Activated T-helper 1 cell treated with anti-CD3 and anti-CD28 coated beads, Interleukin-2, amount 50 U/mL, for 16 hours (primary cell): ENCODE data around the gene ZNF785.

Source experiments
- DNase-seq, 2 donors: peaks; one replicate each; pipeline ENCODE4 v3.0.0-alpha.2; 2020; ENCODE audit warnings: low read depth in 1 of 2, low spot score in 1 of 2

Gene ZNF785

GRCh38 chr16:30566531-30566930, 19.0 kb downstream of the ZNF785 start:
- DNase-seq, result no peak

- DNase-seq, result no peak
Measured at GRCh38 chr16:30565984-30566383, 19.5 kb downstream of the ZNF785 start.

GRCh38 chr16:30565526-30565925, 20.0 kb downstream of the ZNF785 start:
- no peak for DNase-seq

DNA sequence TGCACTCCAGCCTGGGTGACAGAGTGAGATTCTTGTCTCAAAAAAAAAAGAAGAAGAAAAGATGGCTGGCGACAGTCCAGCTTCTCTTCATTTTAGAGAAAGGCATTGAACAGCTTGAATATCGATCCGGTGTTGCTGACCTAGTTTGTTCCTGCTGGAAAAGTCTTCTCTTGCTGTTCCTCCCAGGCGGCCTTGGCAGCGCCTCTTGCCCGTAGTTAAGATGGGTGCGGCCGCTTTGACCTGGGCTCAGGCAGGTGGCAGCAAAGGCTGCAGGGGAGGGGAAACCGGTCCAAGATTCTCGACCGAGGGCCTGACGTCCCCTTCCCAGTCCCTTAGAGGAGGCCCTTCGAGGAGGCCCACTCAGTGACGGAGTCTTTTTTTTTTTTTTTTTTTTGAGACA, 23.5 kb downstream of the ZNF785 start:
- DNase-seq, result no peak

DNA sequence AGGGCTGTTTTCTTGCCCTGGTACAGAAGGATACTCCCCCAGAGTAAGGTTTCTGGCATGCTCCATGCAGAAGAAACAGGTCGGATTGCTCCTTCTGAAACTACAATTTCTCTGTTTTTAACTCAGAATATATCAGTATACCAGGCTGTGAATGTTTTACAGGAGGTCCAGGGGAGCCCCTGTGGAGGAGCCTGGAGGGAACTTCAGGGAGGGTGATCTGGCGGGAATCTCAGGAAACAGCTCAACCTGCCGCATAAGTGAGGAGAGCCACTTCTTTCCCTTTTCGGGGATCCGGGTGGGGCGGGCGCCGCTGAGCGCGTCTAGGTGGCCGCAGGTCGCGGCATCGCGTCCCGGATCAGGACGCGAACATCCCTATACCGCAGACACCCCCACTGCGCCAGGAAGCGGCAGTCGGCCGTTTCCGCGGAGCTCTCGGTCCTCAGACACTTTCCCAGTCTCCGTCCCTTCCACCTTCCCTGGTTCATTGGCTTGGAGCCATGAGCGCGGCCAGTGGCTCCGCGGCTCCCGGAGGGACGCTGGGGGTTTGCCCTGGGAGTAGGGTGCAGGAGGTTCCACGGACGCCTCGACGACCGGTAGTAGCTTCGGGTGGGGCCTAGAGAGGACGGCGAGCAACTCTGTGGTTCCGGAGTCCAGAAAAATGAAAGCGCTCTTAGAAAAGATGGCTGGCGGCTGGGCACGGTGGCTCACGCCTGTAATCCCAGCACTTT, 24.2 kb downstream of the ZNF785 start:
- DNase-seq, result no peak

GRCh38 chr16:30559690-30560089, 25.8 kb downstream of the ZNF785 start:
- DNase-seq, result no peak

DNA sequence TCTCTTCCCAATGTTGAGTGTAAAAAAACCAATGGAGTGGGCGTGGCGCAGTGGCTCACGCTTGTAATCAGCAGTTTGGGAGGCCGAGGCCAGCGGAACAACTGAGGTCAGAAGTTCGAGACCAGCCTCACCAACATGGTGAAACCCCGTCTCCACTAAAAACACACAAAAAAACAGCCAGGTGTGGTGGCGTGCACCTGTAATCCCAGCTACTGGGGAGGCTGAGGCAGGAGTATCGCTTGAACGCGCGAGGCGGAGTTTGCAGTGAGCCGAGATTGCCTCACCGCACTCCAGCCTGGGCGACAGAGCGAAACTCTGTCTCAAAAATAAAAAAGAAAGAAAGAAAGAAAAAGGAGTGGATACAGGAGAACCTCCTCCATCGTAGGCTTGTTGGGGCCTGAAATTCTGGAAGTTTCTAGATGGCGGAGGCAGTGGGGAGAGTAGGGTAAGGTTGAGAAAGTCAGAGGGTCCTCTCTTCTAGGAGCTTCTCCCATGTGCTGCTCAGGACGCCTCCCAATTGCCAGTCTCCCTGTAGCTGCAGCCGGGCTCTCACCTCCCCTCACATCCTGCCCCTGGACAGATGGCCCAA, 26.6 kb downstream of the ZNF785 start:
- DNase-seq, result no peak

- peak; percentile 88 to 93 for DNase-seq
Measured at GRCh38 chr16:30557957-30558788, 27.3 kb downstream of the ZNF785 start, which contains the start of gene ZNF764. Gene ZNF764 (minus strand): TSS chr16:30558374. CDS start chr16:30558182, 192 bp downstream.

DNA sequence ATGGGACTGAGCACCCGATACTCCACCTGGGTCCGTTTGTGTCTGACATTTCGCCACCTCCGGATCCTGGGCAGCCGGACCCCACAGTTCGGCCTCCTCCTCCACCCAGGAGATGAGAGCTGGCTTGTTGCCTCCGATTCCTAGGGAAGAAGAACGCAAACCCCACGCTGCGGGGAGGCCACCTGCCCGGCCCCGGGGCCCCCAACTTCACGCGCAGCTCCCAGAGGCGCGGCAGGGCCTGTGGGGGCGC, 27.9 kb downstream of the ZNF785 start:
- DNase-seq, result no peak

DNA sequence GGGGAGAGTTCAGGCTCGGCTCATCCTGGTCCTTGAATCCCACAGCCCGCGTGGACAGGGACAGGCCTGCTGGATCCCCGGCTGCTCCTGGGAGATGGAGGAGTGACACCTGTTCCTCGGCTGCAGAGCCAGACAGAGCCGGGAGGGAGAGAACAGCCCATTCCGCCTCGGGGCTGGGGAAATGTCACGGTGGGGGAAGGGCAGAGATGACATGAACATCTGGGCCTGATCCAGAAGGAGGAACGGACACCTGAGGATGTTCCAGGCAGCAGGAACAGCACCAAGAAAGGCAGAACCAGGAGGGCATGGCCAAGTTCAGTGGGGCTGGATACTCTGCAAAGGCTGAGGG, 29.4 kb downstream of the ZNF785 start:
- DNase-seq, result no peak

DNA sequence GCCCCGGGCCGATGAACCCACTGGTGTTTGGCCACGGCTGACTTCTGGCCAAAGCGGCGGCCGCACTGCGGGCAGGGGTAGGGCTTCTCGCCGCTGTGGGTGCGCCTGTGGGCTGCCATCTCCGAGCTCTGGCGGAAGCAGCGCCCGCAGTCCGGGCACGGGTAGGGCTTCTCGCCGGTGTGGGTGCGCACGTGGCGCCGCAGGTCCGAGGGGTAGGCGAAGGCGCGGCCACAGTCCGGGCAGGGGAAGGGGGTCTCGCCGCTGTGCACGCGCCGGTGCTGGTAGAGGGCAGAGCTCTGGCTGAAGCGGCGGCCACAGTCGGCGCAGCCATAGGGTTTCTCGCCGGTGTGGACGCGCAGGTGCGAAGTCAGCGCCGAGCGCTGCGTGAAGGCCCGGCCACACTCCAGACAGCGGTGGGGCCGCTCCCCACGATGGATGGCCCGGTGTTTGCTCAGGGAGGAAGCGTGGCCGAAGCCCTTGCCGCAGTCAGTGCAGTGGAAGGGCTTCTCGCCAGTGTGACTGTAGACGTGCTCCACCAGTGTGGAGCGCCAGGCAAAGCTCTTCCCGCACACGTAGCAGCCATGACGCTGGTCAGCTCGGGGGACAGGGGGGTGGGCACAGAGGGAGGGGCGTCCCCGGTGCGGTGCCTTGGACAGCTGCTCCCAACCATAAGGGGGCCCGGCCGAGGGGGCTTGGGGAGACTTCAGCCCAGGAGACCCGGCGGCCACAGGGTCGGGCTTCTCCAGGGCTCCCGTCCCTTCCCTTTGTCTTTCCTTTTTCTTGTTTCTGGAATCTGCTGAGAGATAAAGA, 30.0 kb downstream of the ZNF785 start:
- DNase-seq, result no peak

GRCh38 chr16:30554557-30555314, 30.8 kb downstream of the ZNF785 start:
- DNase-seq, result no peak

GRCh38 chr16:30553393-30553899, 32.1 kb downstream of the ZNF785 start:
- DNase-seq, result no peak

- no peak for DNase-seq
Measured at GRCh38 chr16:30552956-30553355, 32.5 kb downstream of the ZNF785 start.

GRCh38 chr16:30551781-30552180, 33.7 kb downstream of the ZNF785 start:
- DNase-seq, result peak; percentile 35 to 46

DNA sequence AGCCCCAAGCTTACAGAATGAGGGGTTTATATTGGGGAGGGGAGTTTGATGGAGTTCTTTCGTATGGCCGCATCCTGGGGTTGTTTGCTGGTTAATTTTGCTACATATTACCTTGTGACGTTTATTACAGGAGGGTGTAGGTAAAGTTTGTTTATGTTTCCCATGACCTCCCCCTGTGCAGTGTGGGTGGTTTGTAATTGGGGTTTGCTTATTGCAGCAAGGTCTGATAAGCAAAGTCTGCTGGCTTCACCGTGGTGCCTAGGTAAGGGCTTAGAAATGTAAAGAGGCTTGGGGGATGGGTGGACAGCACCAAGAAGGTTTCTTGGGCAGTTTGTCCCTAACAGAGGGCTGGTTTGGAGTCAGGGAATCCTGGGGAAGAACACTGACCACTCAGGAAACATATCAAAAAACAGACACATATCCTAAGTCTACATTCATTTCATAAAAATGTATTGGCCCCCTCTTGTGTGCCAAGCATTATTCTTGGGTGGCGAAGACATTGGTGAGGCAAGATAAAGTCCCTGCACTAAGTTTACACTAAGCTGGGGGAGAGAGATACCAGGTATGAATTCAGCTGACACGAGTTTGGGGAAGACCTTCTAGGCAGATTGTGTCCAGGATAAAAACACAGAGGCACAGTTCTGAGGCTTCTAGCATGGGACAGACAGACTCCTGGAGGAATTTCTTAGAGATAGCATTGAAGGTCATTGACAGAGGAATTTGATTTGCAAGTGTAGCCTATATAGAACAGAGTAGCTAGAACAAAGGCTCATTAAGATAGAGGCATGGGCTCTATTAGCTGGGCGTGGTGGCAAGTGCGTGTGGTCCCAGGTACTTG, 36.9 kb downstream of the ZNF785 start:
- no peak for DNase-seq

GRCh38 chr16:30546115-30546514, 39.4 kb downstream of the ZNF785 start:
- no peak for DNase-seq

DNA sequence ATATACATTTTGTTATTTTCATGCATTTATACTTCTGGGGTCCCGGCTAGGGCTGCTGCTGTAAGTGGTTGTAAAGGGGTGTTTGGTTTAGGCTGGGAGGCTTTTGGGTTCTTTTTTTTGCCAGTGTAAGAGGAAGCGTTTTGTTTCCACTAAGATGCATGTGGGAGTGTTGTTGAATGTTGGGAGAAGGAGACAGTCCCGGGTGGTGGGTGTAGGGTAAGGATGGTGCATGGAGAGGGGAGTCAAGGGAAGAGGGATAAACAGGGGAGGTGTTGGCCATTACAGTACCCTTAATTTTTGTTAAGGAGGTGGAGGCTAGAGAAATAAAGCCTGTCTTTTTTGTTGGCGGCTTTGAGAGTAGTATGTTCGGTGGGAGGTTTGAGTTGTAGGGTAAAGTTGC, 42.4 kb downstream of the ZNF785 start:
- DNase-seq, result no peak

GRCh38 chr16:30541502-30542329, 43.8 kb downstream of the ZNF785 start:
- no peak for DNase-seq
